ENCODE data around the gene RNPEPL1.
"Not testable (repeated sequence)": the region's sequence is repeated elsewhere in the genome, so short reads cannot be mapped to it uniquely, and the experiment has no call there.

Gene RNPEPL1

GRCh38 chr2:240567872-240568677, at the start of gene RNPEPL1:
TSS of gene RNPEPL1 (plus strand) at chr2:240568484. CDS start at chr2:240568587, 103 bp downstream.
- DNase-seq: peak; percentile 31

GRCh38 chr2:240518981-240519380, 49.3 kb upstream of the RNPEPL1 start:
- DNase-seq: no peak

GRCh38 chr2:240519396-240520129, 48.7 kb upstream of the RNPEPL1 start:
- DNase-seq: no peak

- DNase-seq: no peak
These were observed 47.9 kb upstream of the RNPEPL1 start for GRCh38 chr2:240520130-240520973.

GRCh38 chr2:240520974-240521350, 47.3 kb upstream of the RNPEPL1 start:
- no peak for DNase-seq

GRCh38 chr2:240521885-240522284, 46.4 kb upstream of the RNPEPL1 start:
- not testable (repeated sequence) for DNase-seq

GRCh38 chr2:240522406-240522805, 45.9 kb upstream of the RNPEPL1 start:
- no peak for DNase-seq

GRCh38 chr2:240523451-240524281, 44.6 kb upstream of the RNPEPL1 start:
- no peak for DNase-seq

- no peak for DNase-seq
These were observed 43.1 kb upstream of the RNPEPL1 start for GRCh38 chr2:240524963-240525718.

- DNase-seq: no peak
These were observed 42.5 kb upstream of the RNPEPL1 start for GRCh38 chr2:240525802-240526201.

GRCh38 chr2:240526521-240526920, 41.8 kb upstream of the RNPEPL1 start:
- no peak for DNase-seq

GRCh38 chr2:240527153-240527750, 41.0 kb upstream of the RNPEPL1 start:
- DNase-seq: no peak

- no peak for DNase-seq
These were observed 39.8 kb upstream of the RNPEPL1 start for GRCh38 chr2:240528406-240529040.

- no peak for DNase-seq
These were observed 38.8 kb upstream of the RNPEPL1 start for GRCh38 chr2:240529344-240529999.

GRCh38 chr2:240530181-240530580, 38.1 kb upstream of the RNPEPL1 start:
- DNase-seq: no peak

- DNase-seq: no peak
These were observed 37.2 kb upstream of the RNPEPL1 start for GRCh38 chr2:240531038-240531437.

GRCh38 chr2:240532031-240532775, 36.1 kb upstream of the RNPEPL1 start:
- no peak for DNase-seq

GRCh38 chr2:240538031-240538780, 30.1 kb upstream of the RNPEPL1 start:
- no peak for DNase-seq

GRCh38 chr2:240539101-240539500, 29.2 kb upstream of the RNPEPL1 start:
- not testable (repeated sequence) for DNase-seq
